Activated CD4-positive, alpha-beta T cell treated with anti-CD3 and anti-CD28 coated beads for 4 hours (primary cell): Measurements from ENCODE around the gene SLC16A8.
"Not testable (repeated sequence)": the region's sequence is repeated elsewhere in the genome, so short reads cannot be mapped to it uniquely, and the experiment has no call there.

Experiments used
- DNase-seq, 2 donors: peaks; one replicate each; pipeline ENCODE4 v3.0.0-alpha.2; 2020

The SLC16A8 gene

DNA sequence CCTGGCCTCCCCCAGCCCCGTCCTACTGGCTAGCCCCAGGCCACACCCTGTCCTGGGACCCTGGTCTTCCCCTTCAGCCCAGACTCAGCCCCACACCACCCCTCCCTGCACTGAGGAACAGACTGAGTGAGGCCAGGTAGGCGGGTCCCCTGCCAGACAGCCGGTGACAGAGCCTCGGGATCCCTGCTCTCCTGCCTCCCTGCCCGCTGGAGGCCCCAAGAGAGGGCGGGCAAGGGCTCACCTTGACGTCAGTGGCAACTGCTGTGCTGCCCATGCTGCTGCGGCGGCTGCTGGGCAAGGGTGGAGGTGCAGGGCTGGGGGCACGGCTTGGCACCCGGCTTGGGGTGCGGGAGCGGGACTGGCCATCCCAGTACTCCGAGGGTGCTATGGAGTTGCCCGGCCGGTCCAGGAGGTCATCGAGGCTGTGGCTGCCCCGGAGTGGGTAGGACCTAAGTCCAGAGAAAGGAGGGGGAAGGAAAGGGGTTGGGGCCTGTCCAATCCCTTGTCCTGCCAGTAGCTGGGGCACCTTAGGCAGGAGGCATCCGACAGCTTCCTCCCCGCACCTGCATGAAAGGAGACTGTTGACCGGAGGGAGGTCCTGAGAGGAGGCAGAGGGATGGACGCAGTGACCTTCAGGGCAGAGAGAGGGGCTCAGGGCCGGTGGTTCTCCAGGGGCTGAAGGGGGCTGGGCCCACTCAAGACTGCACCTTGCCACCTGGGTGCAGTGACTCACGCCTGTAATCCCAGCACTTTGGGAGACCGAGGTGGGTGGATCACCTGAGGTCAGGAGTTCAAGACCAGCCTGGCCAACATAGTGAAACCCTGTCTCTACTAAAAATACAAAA lies 2.2 kb upstream of the SLC16A8 start:
- no peak for DNase-seq

DNA sequence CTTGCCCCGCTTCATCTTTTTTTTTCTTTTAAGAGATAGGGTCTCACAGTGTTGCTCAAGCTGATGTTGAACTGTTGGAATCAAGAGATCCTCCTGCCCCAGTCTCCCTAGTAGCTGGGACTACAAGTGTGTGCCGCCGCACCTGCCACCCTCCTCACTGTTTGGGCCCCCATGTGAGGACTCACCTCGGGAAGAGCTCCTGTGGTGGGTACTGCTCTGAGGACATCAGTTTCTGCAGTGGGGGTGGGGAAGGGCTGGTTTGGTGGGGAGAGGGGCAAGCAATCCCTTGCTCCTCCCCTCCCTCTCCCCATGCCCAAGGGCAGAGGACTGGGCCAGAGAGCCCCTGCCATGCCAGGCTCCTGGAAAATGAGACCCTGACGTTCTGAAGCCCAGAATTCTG lies 1.5 kb upstream of the SLC16A8 start:
- no peak for DNase-seq

DNA sequence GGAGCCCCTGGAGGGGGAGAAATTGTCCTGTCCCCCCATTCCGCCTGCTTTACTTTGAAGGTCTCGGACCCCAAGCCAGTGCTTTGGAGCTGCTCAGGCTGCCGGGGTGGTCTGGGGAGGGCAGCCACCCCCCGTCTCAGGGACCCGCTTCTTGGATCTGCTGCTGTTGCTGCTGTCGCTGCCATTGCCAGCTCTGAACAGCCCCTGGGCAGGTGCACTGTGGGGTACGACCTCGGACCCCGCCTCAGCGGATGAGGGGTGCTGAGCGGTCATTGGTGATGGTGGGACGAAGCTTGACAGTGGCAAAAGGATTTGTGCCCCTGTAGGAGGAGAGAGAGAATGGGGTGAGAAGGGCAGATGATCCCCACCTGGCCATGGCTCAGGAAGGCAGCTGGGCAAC lies 1.1 kb upstream of the SLC16A8 start:
- no peak for DNase-seq

DNA sequence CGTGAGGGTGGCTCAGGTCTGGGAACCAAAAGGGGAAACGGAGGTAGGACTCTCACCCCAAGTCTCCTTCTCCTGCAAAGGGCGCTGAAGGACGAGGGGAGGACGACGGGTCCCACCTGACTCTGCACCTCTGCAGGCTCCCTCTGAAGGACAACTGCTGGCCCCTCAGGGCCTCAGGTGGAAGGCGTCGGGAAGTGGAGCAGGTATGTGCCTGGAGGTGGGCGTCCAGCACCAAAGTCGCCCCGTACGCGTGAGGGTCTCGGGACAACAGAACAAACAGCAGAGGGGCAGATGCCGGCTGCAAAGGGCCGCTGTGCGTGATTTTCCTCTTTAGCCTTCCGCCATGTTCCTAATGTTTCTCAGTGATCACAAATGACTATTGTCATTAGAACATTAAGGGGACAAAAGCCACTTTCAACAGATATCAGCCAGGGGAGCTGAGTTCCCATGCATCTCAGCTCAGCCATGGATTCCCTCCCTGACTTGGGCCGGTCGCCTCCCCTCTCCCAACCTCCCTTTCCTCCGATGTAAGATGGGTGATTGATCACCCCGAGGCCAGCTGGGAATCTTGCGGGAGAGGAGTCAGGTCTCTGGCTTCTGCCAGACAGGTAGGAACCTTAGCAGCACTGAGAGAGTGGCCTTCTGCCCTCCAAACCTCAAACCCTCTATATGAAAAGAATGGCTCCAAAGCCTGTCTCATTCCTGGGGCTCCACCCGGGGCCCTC lies 836 bp downstream of the SLC16A8 start:
- DNase-seq = no peak

DNA sequence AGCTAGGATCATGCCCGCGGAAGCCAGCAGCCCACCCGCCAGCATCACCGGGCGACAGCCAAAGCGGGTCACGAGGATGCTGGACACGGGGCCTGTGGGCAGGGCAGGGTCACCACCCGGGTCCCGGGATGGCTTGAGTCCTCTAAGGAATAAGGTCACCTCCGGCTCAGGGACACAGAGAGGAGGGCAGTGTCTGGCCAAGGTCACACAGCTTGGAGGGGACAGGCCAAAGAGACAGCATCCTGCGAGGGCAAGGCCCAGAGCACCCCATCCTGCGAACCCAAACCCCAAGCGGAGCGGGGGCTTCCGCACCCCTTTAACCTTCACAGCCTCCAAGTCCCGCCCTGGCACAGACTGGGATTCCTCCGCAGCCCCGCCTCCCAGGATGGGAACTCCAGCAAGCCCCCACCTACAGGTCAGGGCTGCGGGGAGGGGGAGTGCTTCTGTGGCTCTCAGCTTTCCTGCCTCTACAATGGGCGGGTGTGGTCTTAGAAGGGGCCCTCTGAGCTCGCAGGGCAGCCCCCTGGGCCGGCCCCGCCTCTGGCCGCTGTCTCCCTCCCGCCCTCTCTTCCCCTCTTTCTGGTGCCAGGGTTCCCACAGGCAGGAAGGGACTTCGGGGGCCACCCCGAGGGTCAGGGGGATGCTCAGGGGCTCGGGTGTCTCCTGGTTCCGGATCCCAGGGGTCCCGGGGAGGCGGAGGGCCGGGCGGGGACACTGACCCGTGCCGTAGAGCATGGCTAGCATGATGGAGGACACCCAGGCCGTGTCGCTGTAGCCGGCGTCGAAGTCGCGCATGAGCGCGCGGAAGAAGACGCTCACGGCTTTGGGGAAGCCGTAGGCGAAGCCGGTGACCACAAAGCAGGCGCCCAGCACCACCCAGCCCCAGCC lies 1.8 kb downstream of the SLC16A8 start:
- DNase-seq = no peak

DNA sequence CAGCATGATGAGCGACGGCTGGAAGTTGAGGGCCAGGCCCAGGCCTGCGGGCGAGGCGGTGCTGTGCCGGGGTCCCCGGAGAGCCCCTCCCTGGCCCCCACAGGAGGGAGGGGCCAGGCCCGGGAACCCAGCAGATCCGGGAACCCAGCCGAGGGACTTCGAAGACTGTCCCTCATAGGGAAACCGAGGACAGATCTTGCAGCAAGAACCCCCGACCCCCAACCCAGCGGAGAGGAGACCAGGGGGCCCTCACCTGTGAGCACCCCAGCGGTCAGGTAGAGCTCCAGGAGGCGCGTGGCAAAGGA lies 2.4 kb downstream of the SLC16A8 start:
- no peak for DNase-seq

DNA sequence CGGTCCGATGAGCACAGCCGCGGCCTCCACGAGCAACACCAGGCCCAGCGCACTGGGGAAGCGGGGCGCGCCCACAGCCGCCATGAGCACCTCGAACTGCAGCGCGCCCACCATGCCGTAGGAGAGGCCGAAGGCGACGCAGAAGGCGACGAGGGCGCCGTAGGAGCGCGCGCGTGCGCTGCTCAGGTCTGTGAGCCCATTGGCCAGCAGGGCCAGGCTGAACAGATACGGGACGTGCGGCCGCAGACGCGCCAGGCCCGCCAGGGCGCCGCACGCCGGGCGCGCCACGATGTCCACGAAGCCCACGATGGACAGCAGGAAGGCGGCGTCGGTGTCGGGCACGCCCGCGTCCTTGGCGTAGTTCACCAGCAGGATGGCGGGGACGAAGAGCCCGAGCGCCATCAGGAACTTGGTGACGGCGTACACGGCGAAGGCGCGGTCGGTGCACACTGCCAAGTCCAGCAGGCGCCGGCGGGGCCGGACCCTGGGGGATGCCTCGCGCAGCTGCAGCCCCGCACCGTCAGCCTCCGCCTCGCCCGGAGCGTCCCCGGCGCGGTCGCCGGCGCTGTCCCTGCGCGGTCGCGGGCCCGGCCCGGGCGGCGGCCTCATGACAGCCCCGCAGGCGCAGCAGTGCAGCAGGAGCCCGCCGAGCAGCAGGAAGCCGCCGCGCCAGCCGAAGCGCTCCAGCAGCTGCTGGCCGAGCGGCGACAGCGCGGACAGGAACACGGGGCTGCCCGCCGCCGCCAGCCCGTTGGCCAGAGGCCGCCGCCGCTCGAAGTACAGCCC lies 2.9 kb downstream of the SLC16A8 start:
- no peak for DNase-seq

DNA sequence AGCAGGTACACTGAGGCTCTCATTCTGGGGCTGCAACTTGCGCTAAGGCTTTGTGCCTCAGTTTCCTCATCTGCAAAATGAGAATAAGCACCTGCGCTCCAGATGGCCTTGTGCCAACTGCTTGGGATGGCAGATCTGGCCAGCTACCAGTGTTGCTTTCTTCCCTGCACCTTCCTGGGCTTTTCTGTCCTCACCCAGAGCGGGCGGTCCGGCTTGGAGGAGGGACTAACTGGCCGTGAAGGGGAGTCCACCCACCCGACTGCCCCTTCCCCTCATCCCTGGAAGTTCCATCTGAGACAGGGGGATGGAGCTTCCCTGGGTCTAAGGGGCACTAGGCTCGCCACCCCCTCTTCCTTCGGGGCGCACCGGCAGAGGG lies 3.5 kb downstream of the SLC16A8 start:
- no peak for DNase-seq

DNA sequence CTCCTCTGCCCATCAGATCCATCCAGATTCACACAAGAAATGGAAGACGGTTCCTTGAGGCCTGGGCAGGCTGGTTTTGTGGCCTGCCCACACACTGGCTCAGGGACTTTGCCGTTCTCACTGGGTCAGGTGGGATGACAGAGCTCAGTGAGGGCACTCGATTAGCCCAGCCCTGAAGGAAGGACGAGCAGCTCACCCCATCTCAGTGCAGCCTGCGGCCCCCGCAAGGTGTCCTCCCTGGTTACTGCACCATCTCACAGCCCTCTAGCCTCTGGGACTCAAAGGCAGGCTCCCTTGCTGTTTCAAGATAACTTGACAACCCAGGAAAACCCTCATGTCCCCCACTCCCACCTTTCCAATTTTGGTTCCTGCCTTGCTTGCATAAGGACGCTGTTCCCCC lies 4.2 kb downstream of the SLC16A8 start:
- DNase-seq = no peak

DNA sequence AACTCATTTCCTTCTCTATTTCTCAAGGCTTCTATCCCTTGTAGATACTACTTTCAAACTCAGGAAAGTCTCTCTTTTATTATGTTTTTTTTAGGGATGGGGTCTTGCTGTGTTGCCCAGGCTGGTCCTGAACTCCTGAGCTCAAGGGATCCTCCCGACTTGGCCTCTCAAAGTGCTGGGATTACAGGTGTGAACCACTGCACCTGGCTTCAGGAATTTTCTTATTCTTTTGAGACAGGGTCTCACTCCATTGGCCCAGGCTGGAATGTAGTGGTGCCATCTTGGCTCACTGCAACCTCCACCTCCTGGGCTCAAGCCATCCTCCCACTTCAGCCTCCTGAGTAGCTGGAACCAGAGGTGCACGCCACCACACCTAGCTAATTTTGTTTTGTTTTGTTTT lies 4.8 kb downstream of the SLC16A8 start:
- not testable (repeated sequence) for DNase-seq

DNA sequence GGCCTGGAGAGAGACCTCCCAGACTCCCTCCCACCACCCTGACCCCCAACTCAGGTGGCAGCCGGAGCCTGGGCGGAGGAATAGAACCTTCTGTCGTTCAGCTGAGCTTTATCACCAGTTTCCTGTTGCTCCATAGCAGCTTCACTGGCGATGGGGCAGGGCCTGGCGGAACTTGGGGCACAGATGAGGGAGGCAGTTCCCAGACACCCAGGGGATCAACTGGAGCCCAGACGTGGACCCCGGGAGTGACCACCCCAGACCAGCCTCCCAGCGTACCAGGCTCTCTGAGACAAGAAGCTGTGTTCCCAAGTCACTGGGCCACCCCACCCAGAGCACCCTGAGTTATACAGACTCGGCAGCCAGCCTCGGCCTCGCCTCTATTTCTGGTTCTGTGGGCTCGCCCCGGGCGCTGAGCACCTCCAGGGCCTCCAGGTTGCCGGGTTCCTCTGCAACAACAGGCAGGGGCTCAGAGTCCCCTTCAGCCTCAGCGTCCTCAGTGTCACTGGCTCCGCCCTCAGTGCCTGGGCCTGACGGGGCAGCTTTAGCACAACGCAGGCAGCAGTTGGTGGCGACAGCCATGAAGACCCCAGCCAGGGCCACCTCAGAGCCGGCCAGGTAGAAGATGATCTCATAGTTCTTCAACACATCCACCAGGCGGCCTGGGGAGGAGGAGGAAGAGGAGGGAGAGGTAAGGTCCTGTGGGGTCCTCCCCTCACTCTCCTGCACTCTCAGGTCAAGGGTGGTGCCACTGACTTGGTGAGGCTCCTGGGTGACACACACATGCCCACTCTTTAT lies 5.7 kb downstream of the SLC16A8 start:
- DNase-seq = no peak

DNA sequence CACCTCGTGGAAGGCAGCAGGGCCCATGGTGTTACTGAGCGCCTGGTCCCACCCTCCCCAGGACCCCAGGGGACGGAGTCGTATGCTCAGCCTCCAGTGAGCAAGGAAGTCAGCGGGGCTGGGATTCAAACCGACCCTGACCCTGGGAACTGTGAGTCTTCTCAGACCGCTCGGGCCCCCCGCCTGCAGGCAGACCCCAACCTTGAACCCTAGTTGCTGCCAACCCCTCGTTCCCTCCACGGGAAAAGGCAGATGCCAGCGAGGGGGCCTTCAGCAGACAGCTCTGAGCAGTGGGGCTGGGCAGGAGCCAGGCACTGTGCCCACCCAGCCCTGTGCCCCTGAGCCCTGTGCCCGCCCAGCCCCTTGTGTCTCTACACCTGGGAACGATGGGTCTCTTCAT lies 6.4 kb downstream of the SLC16A8 start:
- no peak for DNase-seq

DNA sequence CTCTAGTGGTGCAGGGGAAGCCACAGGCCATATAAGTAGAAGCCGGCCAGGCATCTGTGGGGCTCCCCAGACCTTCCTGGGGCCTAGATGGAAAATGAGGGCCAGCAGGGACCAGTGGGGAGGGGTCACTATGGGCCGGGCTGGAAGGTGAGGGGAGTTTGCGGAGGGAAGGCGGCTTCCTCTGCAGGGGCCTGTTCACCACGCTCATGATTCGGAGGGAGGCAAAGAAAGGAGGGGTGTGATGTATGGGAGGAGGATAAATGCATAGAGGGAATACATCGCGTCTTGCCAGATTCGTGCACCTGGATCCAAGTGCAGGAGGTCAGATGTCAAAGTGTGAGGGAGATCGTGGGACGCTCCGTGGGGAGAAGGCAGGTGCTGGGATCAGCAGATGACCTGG lies 6.9 kb downstream of the SLC16A8 start:
- DNase-seq = no peak

DNA sequence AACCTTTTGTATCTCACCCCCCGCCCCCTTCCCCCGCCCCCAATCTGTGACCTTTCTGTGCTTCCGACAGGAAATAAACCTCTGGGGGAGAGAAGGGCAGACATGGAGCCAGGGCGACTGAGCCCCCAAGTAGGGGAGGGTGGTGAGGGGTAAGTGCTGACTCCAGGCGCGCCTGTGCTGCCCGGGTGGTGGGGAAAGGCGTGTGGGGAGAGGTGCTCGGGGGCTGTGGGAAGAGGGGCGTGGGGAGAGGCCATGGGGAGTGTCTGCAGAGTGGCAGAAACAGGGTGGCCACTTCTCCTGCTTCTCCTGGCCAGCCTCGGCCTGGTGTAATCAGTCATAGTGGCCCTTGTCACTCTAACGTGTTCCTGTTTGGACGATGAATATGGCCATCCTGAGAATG lies 8.0 kb downstream of the SLC16A8 start:
- no peak for DNase-seq

DNA sequence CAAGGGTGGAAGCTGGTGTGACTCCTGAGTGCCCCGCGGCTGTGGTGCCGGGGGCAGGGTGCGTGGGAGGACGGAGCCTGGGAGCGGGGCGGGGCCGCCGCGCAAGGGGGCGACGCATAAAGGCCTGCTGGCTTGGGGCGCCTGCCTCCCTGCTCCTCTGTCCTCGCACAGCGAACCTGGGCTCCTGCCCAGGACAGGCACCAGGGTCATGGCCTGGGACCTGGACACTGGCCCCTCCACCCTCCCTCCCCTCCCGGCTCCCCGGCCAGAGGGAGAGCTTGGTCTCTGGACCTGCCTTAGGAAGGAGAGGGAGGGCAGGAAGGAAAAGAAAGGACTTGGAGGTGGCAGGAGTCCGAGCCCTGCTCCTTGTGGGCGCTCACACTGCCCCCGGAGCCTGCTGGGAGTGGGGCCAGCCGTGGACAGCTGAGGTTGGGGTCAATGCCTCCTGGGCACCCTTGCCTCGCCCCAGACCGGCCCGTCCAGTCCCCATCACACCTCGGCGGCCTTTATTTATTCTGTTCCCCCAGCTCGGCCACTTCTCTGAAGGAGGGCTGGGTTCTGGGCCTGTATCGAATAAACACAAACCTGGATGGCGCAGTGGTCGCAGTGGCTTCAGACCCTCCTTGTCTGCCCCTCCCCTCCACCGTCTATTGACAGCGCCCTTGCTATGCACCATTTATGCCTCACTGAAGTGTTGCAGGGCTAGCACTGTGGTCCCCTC lies 8.7 kb downstream of the SLC16A8 start:
- no peak for DNase-seq

DNA sequence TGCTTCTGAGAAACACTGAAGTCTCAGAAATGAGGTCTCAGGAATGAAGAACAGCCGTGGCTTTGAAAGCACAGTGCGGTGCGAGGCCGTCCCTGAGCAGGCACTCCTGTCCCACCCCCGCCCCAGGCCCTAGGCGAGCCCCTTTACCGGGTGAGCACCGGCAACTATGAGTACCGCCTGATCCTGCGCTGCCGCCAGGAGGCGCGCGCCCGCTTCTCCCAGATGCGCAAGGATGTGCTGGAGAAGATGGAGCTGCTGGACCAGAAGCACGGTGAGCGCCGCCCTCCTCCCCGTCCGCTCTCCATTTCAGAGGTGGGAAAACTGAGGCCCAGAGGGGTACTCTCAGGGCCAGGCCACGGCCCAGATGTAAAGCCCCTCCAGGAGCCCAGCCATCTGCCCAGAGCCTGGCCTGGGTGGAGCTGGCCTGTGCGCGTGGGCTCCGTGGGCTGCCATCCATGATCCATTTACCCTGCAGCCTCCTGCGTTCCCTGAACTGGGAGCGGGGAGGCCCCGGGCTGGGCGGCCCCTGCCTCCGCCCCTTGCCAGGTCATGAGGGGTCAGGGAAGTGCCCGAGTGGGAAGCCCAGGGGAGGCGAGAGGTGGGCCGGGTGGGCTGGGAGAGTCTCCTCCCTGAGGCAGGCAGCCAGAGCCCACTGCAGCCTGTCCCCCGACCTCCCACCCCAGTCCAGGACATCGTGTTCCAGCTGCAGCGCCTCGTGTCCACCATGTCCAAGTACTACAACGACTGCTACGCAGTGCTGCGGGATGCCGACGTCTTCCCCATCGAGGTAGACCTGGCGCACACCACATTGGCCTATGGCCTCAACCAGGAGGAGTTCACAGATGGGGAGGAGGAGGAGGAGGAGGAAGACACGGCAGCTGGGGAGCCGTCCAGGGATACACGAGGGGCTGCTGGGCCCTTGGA lies 9.5 kb downstream of the SLC16A8 start:
- no peak for DNase-seq

DNA sequence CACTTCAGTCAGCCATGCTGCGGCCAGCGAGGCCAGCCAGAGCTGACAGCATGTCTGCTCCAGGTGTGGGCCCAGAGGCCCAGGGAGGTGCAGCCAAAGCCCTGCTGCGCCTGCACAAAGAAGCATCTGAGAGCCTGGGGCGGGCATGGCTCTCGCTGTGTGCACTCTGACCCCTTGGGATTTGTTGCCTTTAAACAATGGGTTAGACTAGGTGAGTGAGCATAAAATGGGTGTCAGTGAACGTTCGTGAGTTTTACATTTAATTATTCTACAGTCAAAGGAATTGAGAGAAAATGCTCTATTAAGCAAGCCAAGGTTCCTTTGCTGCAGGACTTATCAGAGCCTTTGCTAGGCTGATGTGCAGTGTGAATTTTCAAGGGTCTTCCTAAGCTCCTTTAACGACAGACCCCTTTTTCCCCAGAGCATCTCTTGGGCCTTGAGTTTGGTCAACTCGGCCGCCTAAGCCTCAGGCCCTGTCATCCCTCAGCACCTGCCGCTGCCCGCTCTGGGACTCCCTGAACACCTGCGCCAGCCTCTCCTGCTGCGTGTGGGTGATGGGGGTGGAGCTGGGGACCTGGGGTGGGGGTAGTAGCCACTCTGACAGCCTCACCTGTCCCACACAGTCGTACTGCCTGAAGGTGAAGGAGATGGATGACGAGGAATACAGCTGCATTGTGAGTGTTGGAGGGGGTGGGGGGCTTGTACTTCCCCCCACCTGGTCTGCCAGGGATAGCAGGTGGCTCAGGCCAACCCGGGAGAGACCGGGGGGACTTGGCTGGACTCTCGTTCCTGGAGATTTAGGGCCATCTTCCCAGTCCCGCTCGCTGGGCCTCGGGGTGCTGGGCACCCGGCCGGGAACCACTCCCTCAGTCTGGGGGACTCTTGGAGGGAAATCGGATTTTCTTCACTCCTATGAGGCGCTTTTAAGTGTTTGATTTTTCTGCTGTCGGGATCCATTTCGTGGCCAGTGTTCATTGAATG lies 10.5 kb downstream of the SLC16A8 start:
- DNase-seq = no peak

DNA sequence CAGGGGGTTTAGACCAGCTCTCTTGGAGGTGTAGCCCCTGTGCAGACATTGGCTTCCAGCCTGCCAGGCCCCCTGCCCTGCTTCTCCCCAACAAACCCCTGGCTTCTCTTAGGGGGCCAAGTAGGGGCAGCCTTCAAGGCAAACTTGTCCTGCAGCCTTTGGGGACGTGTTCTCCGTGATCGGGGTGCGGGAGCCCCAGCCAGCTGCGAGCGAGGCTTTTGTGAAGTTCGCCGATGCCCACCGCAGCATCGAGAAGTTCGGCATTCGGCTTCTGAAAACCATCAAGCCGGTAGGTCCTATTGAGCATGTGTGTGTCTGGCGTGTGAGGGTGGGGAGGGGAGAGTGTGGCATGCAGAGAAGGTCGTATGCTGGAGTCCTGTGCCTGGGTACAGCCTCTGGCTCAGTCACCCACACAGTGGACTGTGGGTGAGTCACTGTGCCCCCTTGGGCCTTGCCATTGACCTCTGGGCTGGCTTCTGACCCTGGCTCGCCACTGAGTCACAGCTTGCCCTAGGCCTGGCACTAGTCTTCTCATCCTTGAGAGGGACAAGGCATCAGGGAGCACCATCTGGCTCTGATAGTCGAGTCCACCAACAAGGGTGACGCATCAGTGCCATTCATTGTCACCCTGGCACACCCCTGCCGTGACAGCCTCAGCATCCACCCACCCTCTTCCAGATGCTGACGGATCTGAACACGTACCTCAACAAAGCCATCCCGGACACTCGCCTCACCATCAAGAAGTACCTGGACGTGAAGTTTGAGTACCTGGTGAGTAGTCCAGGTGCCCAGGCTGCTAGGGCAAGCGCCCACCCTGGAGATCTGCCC lies 11.4 kb downstream of the SLC16A8 start:
- DNase-seq = no peak
